HK-2 (cell line): ENCODE results near the gene GJC2.
"Not testable (repeated sequence)": the region's sequence is repeated elsewhere in the genome, so short reads cannot be mapped to it uniquely, and the experiment has no call there.

Experiments used
- DNase-seq: peaks from one replicate; pipeline ENCODE4 v3.0.0-alpha.2; 2018; ENCODE audit not compliant: unreplicated experiment

Gene GJC2

GRCh38 chr1:228173528-228174481, 24.1 kb downstream of the GJC2 start:
- DNase-seq, result not testable (repeated sequence)

DNA sequence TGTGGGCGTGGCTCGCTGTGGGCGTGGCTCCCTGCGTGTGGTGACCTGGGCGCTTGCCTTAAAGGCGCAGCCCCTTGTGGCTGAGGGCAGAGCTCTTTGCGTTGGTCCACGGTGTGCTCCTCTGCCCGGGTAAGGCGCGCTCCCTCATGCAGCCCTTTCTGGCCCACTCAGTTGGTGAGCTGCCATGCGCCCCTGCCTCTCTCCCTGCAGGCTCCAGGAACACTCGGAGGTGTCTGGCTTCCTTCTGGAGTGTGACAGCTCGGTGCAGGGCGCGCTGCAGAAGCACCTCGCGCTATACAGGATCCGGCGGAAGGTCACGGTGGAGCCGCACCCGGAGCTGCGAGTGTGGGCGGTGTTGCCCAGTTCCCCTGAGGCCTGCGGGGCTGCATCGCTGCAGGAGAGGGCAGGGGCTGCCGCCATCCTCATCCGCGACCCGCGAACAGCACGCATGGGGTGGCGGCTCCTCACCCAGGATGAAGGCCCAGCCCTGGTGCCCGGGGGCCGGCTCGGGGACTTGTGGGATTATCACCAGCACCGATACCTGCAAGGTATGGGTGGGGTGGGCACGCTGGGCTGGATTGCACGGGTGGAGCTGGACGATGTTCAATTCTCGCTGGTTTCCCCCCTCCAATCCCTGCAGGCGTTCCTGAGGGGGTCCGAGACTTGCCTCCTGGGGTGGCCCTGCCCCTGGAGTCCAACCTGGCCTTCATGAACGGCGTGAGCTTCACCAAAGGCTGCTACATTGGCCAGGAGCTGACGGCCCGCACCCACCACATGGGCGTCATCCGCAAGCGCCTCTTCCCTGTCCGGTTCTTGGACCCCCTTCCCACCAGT, 25.0 kb downstream of the GJC2 start:
- DNase-seq, result no peak

GRCh38 chr1:228175316-228176023, 25.7 kb downstream of the GJC2 start:
- DNase-seq, result no peak

DNA sequence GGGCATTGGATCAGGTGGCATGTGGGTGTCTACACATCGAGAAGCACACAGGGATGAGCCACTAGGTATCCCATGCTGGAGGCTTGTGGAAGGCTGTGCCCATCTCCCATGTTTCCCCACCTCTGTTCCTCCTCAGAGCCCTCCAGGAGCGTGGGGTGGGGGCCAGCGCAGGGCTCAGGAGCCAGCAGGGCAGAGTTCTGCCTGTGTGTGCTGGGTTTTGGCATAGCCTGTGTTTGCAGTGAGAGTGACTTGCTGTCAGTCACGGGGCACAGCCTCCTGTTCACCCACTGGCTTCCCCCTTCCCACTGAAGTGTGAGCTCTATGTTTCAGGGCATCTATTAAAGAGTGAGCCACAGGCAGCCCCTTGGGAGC, 26.3 kb downstream of the GJC2 start:
- no peak for DNase-seq

- no peak for DNase-seq
These were observed 26.9 kb downstream of the GJC2 start for GRCh38 chr1:228176461-228177182.

DNA sequence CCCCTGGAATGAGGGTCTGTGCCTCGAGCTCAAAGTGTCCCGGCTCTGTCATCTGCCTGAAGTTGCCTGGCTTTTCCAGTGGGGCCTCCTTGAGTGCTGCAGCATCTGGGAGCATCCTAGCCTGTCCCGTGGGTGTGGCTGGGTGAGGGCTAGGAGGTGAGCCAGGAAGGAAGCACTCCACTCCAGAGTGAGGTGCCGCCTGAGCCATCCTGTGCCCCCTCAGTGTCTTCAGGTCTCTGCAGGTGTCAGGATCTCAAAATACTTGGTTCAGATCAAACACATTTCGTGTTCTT, 27.4 kb downstream of the GJC2 start:
- DNase-seq, result no peak

GRCh38 chr1:228177721-228178710, 28.3 kb downstream of the GJC2 start:
- DNase-seq, result no peak

GRCh38 chr1:228178737-228179684, 29.3 kb downstream of the GJC2 start:
- DNase-seq, result no peak

DNA sequence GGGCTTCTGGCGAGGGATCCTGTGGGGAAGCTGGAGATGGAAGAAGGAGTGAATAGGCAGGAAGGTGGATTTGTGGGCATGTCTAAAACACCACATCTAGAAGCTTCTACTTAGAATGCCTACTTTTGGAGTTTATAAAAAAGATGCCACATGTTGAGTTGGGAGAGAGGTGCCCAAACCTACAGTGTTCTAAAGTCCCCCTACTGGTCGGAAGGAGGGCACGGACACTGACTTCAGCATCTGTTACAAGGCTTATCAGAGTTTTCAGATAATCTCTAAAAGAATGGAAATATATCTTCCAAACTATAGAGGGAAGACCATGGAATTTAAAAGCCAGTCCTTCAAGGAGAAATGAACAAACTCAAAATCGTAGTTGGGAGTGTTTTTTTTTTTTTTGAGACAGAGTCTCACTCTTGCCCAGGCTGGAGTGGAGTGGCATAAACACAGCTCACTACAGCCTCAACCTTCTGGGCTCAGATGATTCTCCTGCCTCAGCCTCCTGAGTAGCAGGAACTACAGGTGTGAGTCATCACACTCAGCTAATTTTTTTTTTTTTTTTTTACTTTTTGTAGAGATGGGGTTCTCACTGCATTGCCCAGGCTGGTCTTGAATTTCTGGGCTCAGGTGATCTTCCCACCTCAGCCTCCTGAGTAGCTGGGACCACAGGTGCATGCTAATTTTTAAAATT, 30.7 kb downstream of the GJC2 start:
- no peak for DNase-seq

DNA sequence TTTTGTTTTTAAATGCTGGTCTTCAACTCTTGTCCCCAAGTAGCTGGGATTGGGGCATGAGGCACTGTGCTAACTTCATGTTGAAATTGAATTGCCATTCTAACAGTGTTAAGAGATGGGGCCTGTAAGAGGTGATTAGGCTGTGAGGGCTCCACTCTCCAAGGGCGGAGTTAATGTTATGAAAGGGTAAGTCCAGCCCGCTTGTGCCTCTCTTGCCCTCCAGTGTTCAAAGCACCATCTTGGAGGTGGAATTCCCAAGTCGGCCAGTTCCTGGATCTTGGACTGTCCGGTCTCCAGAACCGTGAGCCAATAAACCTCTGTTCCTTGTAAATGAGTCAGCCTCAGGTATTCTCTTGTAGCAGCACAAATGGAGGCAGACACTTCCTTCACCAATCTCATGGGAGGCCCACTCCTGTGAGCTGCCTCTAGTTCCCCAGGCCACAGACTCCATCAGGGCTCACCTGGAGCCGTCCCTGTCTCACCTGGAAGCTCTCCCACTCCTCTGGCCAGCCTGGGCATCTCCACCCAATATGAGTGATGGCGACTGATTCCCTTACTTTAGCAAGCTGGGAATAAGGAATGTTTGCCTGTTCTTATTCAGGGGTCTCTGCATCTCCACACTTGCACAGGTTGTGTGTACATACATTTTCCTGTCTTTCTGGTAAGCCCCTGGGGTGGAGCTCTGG, 31.4 kb downstream of the GJC2 start:
- DNase-seq, result no peak

DNA sequence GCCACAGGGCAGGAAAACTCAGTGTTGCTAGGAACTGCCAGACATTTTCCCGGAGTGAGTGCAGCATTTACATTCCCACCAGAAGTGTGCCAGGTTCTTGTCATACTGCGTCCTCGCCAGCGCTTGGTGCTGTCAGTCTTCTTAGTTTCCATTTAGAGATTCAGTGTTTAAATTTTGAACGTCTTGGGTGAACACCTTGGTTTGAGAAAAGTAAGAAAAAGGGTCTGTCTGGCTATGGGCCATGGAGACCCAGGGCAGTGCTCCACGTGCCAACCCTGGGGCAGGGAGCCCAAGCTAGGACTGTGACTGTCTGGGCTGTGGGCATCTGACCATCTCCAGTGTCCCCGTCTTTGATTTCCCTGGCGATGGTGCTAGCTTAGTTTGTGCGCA, 31.9 kb downstream of the GJC2 start:
- no peak for DNase-seq

DNA sequence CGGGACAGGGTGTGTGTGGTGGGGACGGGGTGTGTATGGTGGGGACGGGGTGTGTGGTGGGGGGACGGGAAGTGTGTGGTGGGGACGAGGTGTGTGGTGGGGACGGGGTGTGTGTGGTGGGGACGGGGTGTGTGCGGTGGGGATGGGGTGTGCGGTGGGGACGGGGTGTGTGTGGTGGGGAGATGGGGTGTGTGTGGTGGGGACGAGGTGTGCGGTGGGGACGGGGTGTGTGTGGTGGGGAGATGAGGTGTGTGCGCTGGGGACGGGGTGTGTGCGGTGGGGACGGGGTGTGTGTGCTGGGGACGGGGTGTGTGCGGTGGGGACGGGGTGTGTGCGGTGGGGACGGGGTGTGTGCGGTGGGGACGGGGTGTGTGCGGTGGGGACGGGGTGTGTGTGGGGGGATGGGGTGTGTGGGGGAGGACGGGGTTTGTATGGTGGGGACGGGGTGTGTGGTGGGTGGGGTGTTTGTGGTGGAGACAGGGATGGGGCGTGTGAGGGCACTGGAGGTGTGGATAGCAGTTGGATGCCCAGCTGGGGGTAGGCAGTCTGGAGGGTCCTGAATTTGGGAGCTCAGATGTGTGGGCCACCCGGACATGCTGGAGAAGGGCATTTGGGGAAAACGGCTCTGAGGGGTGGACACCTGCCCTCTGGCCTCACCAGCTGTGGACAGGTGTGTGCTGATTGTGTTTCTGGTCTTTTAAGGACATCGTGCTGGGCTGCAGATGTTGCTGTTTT, 32.7 kb downstream of the GJC2 start:
- DNase-seq, result no peak

GRCh38 chr1:228184152-228184551, 34.4 kb downstream of the GJC2 start:
- no peak for DNase-seq

GRCh38 chr1:228185641-228185965, 35.9 kb downstream of the GJC2 start:
- DNase-seq, result no peak

DNA sequence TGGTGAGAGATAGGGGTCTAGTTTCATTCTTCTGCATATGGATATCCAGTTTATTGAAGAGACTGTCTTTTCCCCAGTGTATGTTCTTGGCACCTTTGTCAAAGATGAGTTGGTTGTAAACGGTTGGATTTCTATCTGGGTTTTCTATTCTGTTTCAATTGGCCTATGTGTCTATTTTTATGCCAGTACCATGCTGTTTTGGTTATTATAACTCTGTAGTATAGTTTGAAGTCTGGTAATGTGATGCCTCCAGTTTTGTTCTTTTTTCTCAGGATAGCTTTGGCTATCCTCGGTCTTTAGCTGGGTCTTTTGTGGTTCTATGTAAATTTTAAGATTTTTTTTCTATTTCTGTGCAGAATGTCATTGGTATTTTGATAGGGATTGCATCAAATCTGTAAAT, 38.5 kb downstream of the GJC2 start:
- not testable (repeated sequence) for DNase-seq

- no peak for DNase-seq
These were observed 40.5 kb downstream of the GJC2 start for GRCh38 chr1:228190182-228190581.

- DNase-seq, result no peak
These were observed 41.0 kb downstream of the GJC2 start for GRCh38 chr1:228190778-228191177.

DNA sequence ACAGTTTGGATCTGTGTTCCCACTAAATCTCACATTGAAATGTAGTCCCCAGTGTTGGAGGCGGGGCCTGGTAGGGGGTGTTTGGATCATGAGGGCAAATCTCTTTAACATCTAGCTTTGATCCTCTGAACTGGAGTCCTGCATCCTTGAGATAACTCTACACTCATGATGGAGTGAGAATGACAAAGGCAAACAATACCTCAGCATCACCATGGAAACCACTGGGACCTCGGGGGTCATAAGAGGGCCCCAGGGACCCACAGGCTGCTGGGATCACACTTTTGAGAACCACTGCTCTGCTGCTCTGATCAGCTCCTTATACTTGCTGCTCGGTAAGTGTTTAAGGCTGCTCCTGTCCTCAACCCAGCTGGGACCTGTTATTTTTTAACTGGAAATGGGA, 44.7 kb downstream of the GJC2 start:
- DNase-seq, result no peak
